WTC11 (cell line): Measurements from ENCODE around the gene MAST4. TPM values are rescaled to one million over a fixed set of nuclear protein-coding genes. Genes with fewer than 3 reads are reported as not detected.

Source experiments
- ATAC-seq: fragments of 200-7000 bp; cut with Tn5 transposase; 2 replicates; pipeline ENCODE4 v1.10.0; 2021; ENCODE audit warnings: mild to moderate bottlenecking, moderate library complexity
- CTCF ChIA-PET: fragments of 300-600 bp; sonication (Branson Sonifier 250); formaldehyde crosslinking; loops from one replicate; lab custom pipeline; 2021; ENCODE audit warnings: antibody characterized with exemption; lab: Charles Lee
- POLR2A ChIA-PET: fragments of 350-600 bp; sonication (Branson Sonifier 250); formaldehyde crosslinking; loops from one replicate; lab custom pipeline; 2021; ENCODE audit warnings: antibody characterized with exemption; lab: Charles Lee
- DNase-seq: peaks from one replicate; pipeline ENCODE4 v3.0.0; 2021; ENCODE audit warnings: low spot score
- H3K27ac Mint-ChIP-seq: 2 replicates; pipeline ENCODE4 v1.8.0; 2021; ENCODE audit warnings: mixed read lengths
- H3K27me3 Mint-ChIP-seq: 2 replicates; pipeline ENCODE4 v1.8.0; 2021; ENCODE audit warnings: low read depth, mild to moderate bottlenecking, moderate library complexity, mixed read lengths
- H3K36me3 Mint-ChIP-seq: 2 replicates; pipeline ENCODE4 v1.8.0; 2021; ENCODE audit warnings: mixed read lengths
- H3K4me1 Mint-ChIP-seq: 2 replicates; pipeline ENCODE4 v1.8.0; 2022; ENCODE audit warnings: mixed read lengths
- H3K4me3 Mint-ChIP-seq: 2 replicates; pipeline ENCODE4 v1.8.0; 2021; ENCODE audit warnings: mild to moderate bottlenecking, moderate library complexity, mixed read lengths
- H3K9me3 Mint-ChIP-seq: 2 replicates; pipeline ENCODE4 v1.8.0; 2021; ENCODE audit warnings: mixed read lengths
- JUN ChIP-seq: sonication (generic); formaldehyde crosslinking; IDR thresholded peaks from 2 replicates; pipeline ENCODE4 v1.8.0; 2023; ENCODE audit warnings: mild to moderate bottlenecking, missing genetic modification reagents
- SMAD3 ChIP-seq: sonication (generic); formaldehyde crosslinking; IDR thresholded peaks from 2 replicates; pipeline ENCODE4 v1.8.0; 2022; ENCODE audit warnings: missing genetic modification reagents, mild to moderate bottlenecking, borderline replicate concordance
- SOX15 ChIP-seq: fragments of 250-450 bp; sonication (Bioruptor Pico); IDR thresholded peaks from 2 replicates; pipeline ENCODE4 v1.9.0; 2021; ENCODE audit warnings: mild to moderate bottlenecking
- ZNF232 ChIP-seq: sonication (generic); formaldehyde crosslinking; IDR thresholded peaks from 2 replicates; pipeline ENCODE4 v1.8.0; 2022; ENCODE audit warnings: mild to moderate bottlenecking, missing genetic modification reagents
- ZNF263 ChIP-seq: sonication (generic); formaldehyde crosslinking; IDR thresholded peaks from 2 replicates; pipeline ENCODE4 v1.8.1; 2022; ENCODE audit warnings: low read depth, mild to moderate bottlenecking, moderate library complexity, missing genetic modification reagents
- ZNF423 ChIP-seq: fragments of 250-450 bp; sonication (Bioruptor Pico); IDR thresholded peaks from 2 replicates; pipeline ENCODE4 v2.1.2; 2022; ENCODE audit warnings: mild to moderate bottlenecking, moderate library complexity
- total RNA-seq: library from RNA; stranded (reverse); gene quantifications from 3 replicates; pipeline ENCODE4 v1.2.3, GENCODE V29; 2021
- TF ChIP-seq, protein P1 (sequence below): sonication (generic); formaldehyde crosslinking; conservative IDR thresholded peaks from 2 replicates; pipeline ENCODE4 v1.8.1; 2022; ENCODE audit warnings: mild to moderate bottlenecking, missing genetic modification reagents
- TF ChIP-seq, protein P2 (sequence below): sonication (generic); formaldehyde crosslinking; IDR thresholded peaks from 2 replicates; pipeline ENCODE4 v1.8.1; 2023; ENCODE audit warnings: mild to moderate bottlenecking, moderate library complexity, missing genetic modification reagents
- TF ChIP-seq, protein P3 (sequence below): sonication (generic); formaldehyde crosslinking; IDR thresholded peaks from 2 replicates; pipeline ENCODE4 v1.8.0; 2022; ENCODE audit warnings: missing genetic modification reagents
- TF ChIP-seq, protein P4 (sequence below): sonication (generic); formaldehyde crosslinking; IDR thresholded peaks from 2 replicates; pipeline ENCODE4 v1.8.1; 2022; ENCODE audit warnings: mild to moderate bottlenecking, moderate library complexity, missing genetic modification reagents
- TF ChIP-seq, protein P5 (sequence below): sonication (generic); formaldehyde crosslinking; IDR thresholded peaks from 2 replicates; pipeline ENCODE4 v1.8.0; 2022; ENCODE audit warnings: mild to moderate bottlenecking, missing genetic modification reagents
- TF ChIP-seq, protein P6 (sequence below): fragments of 250-450 bp; sonication (Bioruptor Pico); IDR thresholded peaks from 2 replicates; pipeline ENCODE4 v1.9.0; 2021; ENCODE audit warnings: mild to moderate bottlenecking
- TF ChIP-seq, protein P7 (sequence below): fragments of 250-450 bp; sonication (Bioruptor Pico); IDR thresholded peaks from 2 replicates; pipeline ENCODE4 v1.9.0; 2021; ENCODE audit warnings: mild to moderate bottlenecking

MAST4 gene
- total RNA-seq, 1 experiment from 2014 or later: 8.0 TPM

DNA sequence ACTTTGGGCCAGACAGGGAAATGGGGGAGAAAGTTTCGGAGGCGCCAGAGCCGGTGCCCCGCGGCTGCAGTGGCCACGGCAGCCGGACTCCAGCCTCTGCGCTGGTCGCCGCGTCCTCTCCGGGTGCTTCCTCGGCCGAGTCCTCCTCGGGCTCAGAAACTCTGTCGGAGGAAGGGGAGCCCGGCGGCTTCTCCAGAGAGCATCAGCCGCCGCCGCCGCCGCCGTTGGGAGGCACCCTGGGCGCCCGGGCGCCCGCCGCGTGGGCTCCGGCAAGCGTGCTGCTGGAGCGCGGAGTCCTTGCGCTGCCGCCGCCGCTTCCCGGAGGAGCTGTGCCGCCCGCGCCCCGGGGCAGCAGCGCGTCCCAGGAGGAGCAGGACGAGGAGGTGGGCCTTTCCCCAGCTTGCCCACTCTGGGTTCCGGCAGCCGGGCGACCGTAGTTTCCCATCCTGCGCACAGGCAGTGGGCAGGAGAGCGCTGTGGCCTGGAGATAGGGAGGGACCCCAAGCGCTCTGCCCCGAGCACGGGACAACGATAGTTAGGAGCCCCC lies 516 bp downstream of the MAST4 start:
- H3K9me3 Mint-ChIP-seq: no peaks in the 10 kb centered on the region
- peaks cover 24% of the 10 kb centered on the region for H3K4me1 Mint-ChIP-seq
- TF ChIP-seq, protein P1, sequence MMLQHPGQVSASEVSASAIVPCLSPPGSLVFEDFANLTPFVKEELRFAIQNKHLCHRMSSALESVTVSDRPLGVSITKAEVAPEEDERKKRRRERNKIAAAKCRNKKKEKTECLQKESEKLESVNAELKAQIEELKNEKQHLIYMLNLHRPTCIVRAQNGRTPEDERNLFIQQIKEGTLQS: no peak
- TF ChIP-seq, protein P2, sequence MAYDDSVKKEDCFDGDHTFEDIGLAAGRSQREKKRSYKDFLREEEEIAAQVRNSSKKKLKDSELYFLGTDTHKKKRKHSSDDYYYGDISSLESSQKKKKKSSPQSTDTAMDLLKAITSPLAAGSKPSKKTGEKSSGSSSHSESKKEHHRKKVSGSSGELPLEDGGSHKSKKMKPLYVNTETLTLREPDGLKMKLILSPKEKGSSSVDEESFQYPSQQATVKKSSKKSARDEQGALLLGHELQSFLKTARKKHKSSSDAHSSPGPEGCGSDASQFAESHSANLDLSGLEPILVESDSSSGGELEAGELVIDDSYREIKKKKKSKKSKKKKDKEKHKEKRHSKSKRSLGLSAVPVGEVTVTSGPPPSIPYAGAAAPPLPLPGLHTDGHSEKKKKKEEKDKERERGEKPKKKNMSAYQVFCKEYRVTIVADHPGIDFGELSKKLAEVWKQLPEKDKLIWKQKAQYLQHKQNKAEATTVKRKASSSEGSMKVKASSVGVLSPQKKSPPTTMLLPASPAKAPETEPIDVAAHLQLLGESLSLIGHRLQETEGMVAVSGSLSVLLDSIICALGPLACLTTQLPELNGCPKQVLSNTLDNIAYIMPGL (CRISPR knock-in tag): peak; percentile 15; the same call in 1 of the 2 replicates
- TF ChIP-seq ZNF263 (CRISPR knock-in tag): peak; percentile 45
- no peak for TF ChIP-seq SOX15 (CRISPR knock-in tag)
- peak overlapping the region; percentile 89 for H3K4me3 Mint-ChIP-seq
- no peak overlapping the region for H3K27ac Mint-ChIP-seq
- POLR2A ChIA-PET: interaction anchor here (0.6 kb wide), 1 partner anchor 401 kb away, joined by 5 read pairs; no protein-coding TSS in a partner anchor
- peaks cover 55% of the 10 kb centered on the region for H3K27me3 Mint-ChIP-seq
- DNase-seq (peak; percentile 41), ATAC-seq (peak; percentile 7)
- no peaks in the 10 kb centered on the region for H3K36me3 Mint-ChIP-seq
- CTCF ChIA-PET: interaction anchor here (1.2 kb wide), 1 partner anchor 291 kb away, joined by 6 read pairs; no protein-coding TSS in a partner anchor

DNA sequence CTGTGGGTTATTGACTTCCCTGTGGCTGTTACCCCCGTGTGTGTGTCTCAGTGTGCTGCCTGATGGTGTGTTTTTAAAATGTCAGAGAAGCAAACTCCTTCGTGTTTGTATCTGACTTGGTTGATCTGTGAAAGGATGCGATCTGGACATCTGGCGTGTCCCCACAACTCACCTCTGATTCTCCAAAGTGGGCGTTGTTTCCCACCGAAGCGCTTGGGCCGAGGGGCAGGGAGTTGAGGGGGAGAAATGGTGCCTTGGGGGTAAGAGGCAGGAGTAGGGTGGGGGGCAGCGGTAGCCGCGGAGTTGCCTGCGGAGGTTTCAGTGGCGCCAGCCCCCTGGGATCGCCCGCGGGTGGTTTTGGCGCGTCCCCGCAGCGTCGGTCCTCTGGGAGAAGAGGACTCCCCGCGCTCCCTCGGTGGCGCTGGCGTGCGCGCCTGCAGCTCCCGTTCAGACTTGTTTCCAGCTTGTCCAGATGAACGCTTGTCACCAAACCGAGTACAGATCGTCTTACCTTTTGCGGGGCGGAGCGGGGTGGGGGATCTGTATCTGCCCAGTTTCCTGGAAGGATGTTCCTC lies 1.1 kb downstream of the MAST4 start:
- ATAC-seq: no peak
- H3K4me1 Mint-ChIP-seq: peaks cover 24% of the 10 kb centered on the region

DNA sequence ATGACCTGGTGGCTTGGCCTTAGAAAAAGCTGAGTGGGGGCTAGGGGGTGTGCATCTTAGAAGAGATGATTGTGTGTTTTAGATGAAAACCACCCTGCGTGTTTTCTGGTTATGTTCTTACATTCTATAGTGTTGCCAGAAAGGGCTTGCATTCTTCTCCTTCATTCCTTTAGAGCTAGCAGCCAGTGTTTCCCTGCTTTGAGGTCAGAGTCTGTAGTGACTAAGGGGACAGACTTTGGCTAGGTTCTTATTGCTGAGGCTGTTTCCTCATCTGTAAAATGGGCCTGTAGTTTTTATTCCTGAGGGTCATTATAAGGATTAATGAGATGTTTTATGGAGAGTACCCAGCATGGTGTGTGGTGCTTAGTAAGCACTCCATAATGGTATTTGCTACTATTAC lies 6.4 kb downstream of the MAST4 start:
- Mint-ChIP-seq H3K9me3 (no peaks in the 10 kb centered on the region), H3K27me3 (peaks cover 31% of the 10 kb centered on the region), H3K4me1 (peaks cover 3% of the 10 kb centered on the region; the same call in 1 of the 2 replicates), H3K4me3 (no peak overlapping the region), H3K27ac (no peak overlapping the region), H3K36me3 (no peaks in the 10 kb centered on the region)
- CTCF ChIA-PET: no interaction called here
- ATAC-seq (no peak), DNase-seq (no peak)
- POLR2A ChIA-PET: no interaction called here
- TF ChIP-seq, protein P3, sequence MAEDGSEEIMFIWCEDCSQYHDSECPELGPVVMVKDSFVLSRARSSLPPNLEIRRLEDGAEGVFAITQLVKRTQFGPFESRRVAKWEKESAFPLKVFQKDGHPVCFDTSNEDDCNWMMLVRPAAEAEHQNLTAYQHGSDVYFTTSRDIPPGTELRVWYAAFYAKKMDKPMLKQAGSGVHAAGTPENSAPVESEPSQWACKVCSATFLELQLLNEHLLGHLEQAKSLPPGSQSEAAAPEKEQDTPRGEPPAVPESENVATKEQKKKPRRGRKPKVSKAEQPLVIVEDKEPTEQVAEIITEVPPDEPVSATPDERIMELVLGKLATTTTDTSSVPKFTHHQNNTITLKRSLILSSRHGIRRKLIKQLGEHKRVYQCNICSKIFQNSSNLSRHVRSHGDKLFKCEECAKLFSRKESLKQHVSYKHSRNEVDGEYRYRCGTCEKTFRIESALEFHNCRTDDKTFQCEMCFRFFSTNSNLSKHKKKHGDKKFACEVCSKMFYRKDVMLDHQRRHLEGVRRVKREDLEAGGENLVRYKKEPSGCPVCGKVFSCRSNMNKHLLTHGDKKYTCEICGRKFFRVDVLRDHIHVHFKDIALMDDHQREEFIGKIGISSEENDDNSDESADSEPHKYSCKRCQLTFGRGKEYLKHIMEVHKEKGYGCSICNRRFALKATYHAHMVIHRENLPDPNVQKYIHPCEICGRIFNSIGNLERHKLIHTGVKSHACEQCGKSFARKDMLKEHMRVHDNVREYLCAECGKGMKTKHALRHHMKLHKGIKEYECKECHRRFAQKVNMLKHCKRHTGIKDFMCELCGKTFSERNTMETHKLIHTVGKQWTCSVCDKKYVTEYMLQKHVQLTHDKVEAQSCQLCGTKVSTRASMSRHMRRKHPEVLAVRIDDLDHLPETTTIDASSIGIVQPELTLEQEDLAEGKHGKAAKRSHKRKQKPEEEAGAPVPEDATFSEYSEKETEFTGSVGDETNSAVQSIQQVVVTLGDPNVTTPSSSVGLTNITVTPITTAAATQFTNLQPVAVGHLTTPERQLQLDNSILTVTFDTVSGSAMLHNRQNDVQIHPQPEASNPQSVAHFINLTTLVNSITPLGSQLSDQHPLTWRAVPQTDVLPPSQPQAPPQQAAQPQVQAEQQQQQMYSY: no peak
- TF ChIP-seq, protein P1: no peak
- TF ChIP-seq, protein P4, sequence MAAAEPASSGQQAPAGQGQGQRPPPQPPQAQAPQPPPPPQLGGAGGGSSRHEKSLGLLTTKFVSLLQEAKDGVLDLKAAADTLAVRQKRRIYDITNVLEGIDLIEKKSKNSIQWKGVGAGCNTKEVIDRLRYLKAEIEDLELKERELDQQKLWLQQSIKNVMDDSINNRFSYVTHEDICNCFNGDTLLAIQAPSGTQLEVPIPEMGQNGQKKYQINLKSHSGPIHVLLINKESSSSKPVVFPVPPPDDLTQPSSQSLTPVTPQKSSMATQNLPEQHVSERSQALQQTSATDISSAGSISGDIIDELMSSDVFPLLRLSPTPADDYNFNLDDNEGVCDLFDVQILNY (CRISPR knock-in tag): no peak
- TF ChIP-seq, protein P5, sequence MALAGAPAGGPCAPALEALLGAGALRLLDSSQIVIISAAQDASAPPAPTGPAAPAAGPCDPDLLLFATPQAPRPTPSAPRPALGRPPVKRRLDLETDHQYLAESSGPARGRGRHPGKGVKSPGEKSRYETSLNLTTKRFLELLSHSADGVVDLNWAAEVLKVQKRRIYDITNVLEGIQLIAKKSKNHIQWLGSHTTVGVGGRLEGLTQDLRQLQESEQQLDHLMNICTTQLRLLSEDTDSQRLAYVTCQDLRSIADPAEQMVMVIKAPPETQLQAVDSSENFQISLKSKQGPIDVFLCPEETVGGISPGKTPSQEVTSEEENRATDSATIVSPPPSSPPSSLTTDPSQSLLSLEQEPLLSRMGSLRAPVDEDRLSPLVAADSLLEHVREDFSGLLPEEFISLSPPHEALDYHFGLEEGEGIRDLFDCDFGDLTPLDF (CRISPR knock-in tag): no peak
- TF ChIP-seq, protein P6, sequence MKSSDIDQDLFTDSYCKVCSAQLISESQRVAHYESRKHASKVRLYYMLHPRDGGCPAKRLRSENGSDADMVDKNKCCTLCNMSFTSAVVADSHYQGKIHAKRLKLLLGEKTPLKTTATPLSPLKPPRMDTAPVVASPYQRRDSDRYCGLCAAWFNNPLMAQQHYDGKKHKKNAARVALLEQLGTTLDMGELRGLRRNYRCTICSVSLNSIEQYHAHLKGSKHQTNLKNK (CRISPR knock-in tag): no peak
- TF ChIP-seq JUN (CRISPR knock-in tag): no peak
- TF ChIP-seq, protein P2 (CRISPR knock-in tag): no peak
- no peak for TF ChIP-seq SMAD3

More for the DNA sequence above, 1.1 kb downstream of the MAST4 start:
- ChIA-PET POLR2A (interaction anchor here (0.6 kb wide), 1 partner anchor 401 kb away, joined by 5 read pairs; no protein-coding TSS in a partner anchor), CTCF (interaction anchor here (1.2 kb wide), 2 partner anchors 36 to 291 kb away, joined by 3 to 6 read pairs; no protein-coding TSS in a partner anchor)
- no peak overlapping the region for H3K27ac Mint-ChIP-seq
- no peaks in the 10 kb centered on the region for H3K9me3 Mint-ChIP-seq
- H3K36me3 Mint-ChIP-seq: no peaks in the 10 kb centered on the region
- H3K4me3 Mint-ChIP-seq: peak overlapping the region; percentile 89
- peaks cover 55% of the 10 kb centered on the region for H3K27me3 Mint-ChIP-seq
- TF ChIP-seq ZNF232 (no peak), ZNF423 (CRISPR knock-in tag) (peak; percentile 54; the same call in 1 of the 2 replicates)
- TF ChIP-seq, protein P7, sequence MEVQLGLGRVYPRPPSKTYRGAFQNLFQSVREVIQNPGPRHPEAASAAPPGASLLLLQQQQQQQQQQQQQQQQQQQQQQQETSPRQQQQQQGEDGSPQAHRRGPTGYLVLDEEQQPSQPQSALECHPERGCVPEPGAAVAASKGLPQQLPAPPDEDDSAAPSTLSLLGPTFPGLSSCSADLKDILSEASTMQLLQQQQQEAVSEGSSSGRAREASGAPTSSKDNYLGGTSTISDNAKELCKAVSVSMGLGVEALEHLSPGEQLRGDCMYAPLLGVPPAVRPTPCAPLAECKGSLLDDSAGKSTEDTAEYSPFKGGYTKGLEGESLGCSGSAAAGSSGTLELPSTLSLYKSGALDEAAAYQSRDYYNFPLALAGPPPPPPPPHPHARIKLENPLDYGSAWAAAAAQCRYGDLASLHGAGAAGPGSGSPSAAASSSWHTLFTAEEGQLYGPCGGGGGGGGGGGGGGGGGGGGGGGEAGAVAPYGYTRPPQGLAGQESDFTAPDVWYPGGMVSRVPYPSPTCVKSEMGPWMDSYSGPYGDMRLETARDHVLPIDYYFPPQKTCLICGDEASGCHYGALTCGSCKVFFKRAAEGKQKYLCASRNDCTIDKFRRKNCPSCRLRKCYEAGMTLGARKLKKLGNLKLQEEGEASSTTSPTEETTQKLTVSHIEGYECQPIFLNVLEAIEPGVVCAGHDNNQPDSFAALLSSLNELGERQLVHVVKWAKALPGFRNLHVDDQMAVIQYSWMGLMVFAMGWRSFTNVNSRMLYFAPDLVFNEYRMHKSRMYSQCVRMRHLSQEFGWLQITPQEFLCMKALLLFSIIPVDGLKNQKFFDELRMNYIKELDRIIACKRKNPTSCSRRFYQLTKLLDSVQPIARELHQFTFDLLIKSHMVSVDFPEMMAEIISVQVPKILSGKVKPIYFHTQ (CRISPR knock-in tag): no peak
- peak; percentile 47 for DNase-seq
